Fibroblast of villous mesenchyme (primary cell): ENCODE results near the gene SRPK2. TPM values are rescaled to one million over a fixed set of nuclear protein-coding genes. Genes with fewer than 3 reads are reported as not detected.
"Not testable (repeated sequence)": the region's sequence is repeated elsewhere in the genome, so short reads cannot be mapped to it uniquely, and the experiment has no call there.

Experiments used
- DNase-seq: peaks from one replicate; pipeline ENCODE4 v3.0.0-alpha.2; 2010; ENCODE audit warnings: low read depth
- H3K4me3 ChIP-seq: 2 replicates; pipeline ENCODE4 v1.5.1; 2011; ENCODE audit warnings: low read depth, mild to moderate bottlenecking, low read length
- CTCF ChIP-seq: IDR thresholded peaks from 2 replicates; pipeline ENCODE4 v1.5.1; 2012; ENCODE audit warnings: low read depth, mild to moderate bottlenecking, low read length; ENCODE audit not compliant: insufficient read depth
- total RNA-seq: library from RNA; depleted of rRNA; stranded (reverse); fragments of >200 nt; gene quantifications from 2 replicates; pipeline ENCODE4 v1.2.3, GENCODE V29; 2012

The SRPK2 gene
- total RNA-seq, 1 donor, result 60.9 TPM

- peak; percentile 63 for DNase-seq
- no peak for TF ChIP-seq CTCF
- no peak overlapping the region for H3K4me3 ChIP-seq
These were observed 34.9 kb downstream of the SRPK2 start for GRCh38 chr7:105353752-105354328.

- no peak for DNase-seq
- TF ChIP-seq CTCF, result no peak
- no peak overlapping the region for H3K4me3 ChIP-seq
These were observed 35.6 kb downstream of the SRPK2 start for GRCh38 chr7:105352901-105353668.

- H3K4me3 ChIP-seq, result peak overlapping the region; percentile 7
- no peak for TF ChIP-seq CTCF
- DNase-seq, result peak; percentile 95
These were observed 36.6 kb downstream of the SRPK2 start for GRCh38 chr7:105352018-105352612.

GRCh38 chr7:105350906-105351305 lies 37.8 kb downstream of the SRPK2 start:
- TF ChIP-seq CTCF, result no peak
- no peak for DNase-seq
- no peak overlapping the region for H3K4me3 ChIP-seq

GRCh38 chr7:105348177-105348576 lies 40.5 kb downstream of the SRPK2 start:
- not testable (repeated sequence) for DNase-seq, H3K4me3 ChIP-seq

GRCh38 chr7:105346593-105347322 lies 42.0 kb downstream of the SRPK2 start:
- no peak overlapping the region for H3K4me3 ChIP-seq
- no peak for DNase-seq
- TF ChIP-seq CTCF, result no peak

- no peak for TF ChIP-seq CTCF
These were observed 42.6 kb downstream of the SRPK2 start for GRCh38 chr7:105346138-105346537.

More at GRCh38 chr7:105346138-105346537, 42.6 kb downstream of the SRPK2 start:
- no peak for DNase-seq
- no peak overlapping the region for H3K4me3 ChIP-seq
